Bronchus fibroblast of lung (primary cell): ENCODE data around the gene HIGD2A. TPM values are rescaled to one million over a fixed set of nuclear protein-coding genes. Genes with fewer than 3 reads are reported as not detected.

ENCODE experiments used
- total RNA-seq: library from RNA; depleted of rRNA; stranded (reverse); fragments of >200 nt; gene quantifications from 2 replicates; pipeline ENCODE4 v1.2.3, GENCODE V29; 2015

Gene HIGD2A, protein sequence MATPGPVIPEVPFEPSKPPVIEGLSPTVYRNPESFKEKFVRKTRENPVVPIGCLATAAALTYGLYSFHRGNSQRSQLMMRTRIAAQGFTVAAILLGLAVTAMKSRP
- 116 and 141 TPM in 2 replicates for total RNA-seq

GRCh38 chr5:176388444-176389134 is at the start of gene HIGD2A, which contains the start of gene NOP16:
Gene HIGD2A, plus strand, starts transcription at chr5:176388751. Its CDS starts 69 bp downstream, at chr5:176388820.
Gene NOP16, minus strand, starts transcription at chr5:176388598. Its CDS starts 59 bp downstream, at chr5:176388539.

GRCh38 chr5:176361437-176362232 is 26.9 kb upstream of the HIGD2A start, which contains the start of gene KIAA1191:
Gene KIAA1191, minus strand, starts transcription at chr5:176361764. Its CDS starts 2,256 bp downstream, at chr5:176359508.

DNA sequence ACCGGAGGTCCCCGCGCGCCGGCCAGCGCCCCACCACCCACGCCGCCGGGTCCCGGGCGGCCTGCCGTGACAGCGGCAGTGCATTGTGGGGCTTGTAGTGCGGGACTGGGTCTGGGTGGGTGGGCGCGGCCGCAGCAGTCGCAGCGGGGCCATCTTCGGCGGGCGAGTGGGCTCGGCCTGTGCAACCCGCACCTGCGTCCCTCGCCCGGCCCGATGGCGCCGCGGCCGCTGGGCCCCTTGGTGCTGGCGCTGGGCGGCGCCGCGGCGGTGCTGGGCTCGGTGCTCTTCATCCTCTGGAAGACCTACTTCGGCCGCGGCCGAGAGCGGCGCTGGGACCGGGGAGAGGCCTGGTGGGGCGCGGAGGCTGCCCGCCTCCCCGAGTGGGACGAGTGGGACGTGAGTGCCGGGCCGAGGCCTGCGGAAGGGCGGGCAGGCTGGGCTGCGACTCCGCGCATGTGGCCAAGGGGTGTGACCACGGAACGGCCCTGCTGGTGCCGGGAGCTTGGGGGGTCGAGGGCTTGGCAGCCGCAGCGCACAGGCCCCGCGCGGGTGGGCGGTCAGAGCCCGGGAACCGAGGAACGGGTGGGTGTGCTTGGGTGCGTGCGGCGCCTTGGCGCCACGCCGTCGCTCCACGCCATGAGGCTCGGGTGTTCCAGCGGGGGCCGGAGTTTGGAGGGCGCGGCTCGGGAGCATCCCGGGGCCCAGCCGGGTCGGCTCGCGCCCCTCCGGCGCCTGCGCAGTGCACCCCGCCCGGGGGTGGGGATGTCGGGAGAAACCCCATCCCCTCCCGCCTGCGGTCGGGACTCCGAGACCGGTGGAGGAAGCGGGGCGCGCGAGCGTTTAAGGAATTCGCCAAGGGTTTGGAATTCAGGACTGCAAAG is 23.0 kb upstream of the HIGD2A start, which contains the start of gene ARL10:
Gene ARL10, plus strand, starts transcription at position 137 of the 881 bp plus-strand sequence. Its CDS starts 77 bp downstream, at position 214.

DNA sequence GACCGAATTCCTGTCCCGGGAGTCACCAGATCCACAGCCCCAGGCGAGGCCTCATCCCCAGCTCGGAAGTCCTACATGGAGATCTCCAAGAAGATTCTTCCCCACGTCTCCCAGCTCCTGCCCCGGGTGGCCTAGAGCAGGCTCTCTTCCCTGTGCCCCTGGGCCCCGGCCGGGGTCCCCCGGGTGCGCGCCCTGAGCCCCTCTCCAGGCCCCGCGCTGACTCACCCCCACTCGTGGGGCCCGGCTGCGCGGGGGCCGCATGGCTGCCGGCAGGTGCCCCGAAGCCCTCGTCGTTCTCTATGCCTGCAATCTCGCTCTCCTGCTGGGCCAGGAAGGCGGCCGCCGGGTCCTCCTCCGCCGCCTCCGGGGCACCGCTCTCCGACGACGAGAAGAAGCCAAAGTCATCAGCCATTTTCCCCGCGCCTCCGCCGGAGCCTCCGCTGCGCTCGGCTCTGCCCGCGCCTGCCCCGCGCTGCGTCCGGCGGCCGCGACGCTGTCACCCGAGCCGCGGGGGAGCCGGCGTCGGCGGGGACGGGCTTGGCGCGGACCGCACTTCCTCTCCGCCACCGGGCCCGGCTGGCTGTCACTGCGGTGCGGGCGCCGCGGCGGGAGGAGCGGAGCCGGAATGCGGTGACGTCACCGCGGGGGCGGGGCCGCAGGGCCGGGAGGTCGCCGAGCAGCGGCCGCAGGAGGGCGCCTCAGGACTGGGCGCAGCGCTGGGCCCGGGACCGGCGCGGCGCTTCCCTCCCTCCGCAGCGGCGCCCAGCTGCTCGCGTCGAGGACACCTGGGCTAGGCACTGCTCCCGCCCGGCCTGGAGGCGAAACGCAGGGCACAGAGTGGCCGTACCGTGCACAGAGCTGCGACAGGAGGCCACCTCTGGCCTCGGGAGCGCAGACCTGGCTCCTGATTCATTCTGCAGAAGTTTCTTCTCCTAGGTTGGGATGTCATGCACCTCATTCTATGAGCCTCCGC is 27.7 kb downstream of the HIGD2A start, which contains the start of gene CLTB:
Gene CLTB, minus strand, starts transcription at position 588 of the 973 bp plus-strand sequence. Its CDS starts 176 bp downstream, at position 412.

Other genes starting within 250 kb of the HIGD2A start
- gene SIMC1, start 150.3 kb upstream of the HIGD2A start, total RNA-seq: 9.6 and 12.6 TPM in 2 replicates
- gene KIAA1191, start 27.0 kb upstream of the HIGD2A start, total RNA-seq: 83.1 and 98.9 TPM in 2 replicates
- 2.2 and 3.4 TPM in 2 replicates for gene ARL10, start 23.3 kb upstream of the HIGD2A start, total RNA-seq
- 16.9 and 22.5 TPM in 2 replicates for gene NOP16, start 153 bp upstream of the HIGD2A start, total RNA-seq
- gene CLTB, start 27.8 kb downstream of the HIGD2A start, total RNA-seq: 111 and 126 TPM in 2 replicates
- 27.2 and 33.5 TPM in 2 replicates for gene FAF2, start 59.6 kb downstream of the HIGD2A start, total RNA-seq
- 4.6 and 5.0 TPM in 2 replicates for gene RNF44, start 148.7 kb downstream of the HIGD2A start, total RNA-seq
- not detected in 2 replicates for gene CDHR2, start 160.6 kb downstream of the HIGD2A start, total RNA-seq
- 9.2 and 9.7 TPM in 2 replicates for gene GPRIN1, start 221.4 kb downstream of the HIGD2A start, total RNA-seq
- gene SNCB, start 241.8 kb downstream of the HIGD2A start, total RNA-seq: 0.34 TPM in 1 of 2 replicates, not detected in the other
- gene EIF4E1B, start 241.9 kb downstream of the HIGD2A start, total RNA-seq: not detected in 2 replicates